ENCODE data around the gene EGFR.

DNA sequence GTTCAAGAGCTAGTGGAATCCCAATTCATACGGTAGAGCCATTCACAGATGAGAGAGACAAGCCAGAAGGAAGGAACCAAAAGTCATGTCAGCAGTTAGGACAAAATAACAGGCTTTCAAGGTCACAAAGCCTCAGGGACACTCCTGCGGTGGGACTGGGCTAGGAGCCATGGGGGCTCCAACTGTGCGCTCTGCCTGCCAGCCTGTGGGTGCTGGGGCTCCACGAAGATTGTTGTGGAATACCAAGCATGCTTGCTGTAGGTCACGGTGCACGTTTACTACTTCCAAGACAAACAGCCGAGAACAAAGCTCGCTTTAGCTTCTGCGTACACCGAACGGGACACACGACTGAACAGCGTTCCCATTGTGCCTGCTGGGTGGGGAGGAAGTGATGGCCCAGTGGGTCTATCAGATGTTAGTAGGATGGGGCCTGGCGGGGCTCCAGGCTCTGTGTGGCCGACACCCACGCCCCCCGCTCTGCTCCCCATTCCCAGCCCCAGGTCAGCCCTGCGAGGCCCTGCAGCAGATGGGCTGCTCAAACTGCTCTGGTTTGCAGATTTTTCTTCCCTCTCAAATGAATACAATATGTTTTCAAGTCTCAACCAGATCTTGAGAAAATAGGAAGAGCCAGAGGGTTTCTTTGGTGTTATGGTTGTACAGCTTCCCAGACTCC is 158.9 kb downstream of the EGFR start:
- TF ChIP-seq, protein P1, sequence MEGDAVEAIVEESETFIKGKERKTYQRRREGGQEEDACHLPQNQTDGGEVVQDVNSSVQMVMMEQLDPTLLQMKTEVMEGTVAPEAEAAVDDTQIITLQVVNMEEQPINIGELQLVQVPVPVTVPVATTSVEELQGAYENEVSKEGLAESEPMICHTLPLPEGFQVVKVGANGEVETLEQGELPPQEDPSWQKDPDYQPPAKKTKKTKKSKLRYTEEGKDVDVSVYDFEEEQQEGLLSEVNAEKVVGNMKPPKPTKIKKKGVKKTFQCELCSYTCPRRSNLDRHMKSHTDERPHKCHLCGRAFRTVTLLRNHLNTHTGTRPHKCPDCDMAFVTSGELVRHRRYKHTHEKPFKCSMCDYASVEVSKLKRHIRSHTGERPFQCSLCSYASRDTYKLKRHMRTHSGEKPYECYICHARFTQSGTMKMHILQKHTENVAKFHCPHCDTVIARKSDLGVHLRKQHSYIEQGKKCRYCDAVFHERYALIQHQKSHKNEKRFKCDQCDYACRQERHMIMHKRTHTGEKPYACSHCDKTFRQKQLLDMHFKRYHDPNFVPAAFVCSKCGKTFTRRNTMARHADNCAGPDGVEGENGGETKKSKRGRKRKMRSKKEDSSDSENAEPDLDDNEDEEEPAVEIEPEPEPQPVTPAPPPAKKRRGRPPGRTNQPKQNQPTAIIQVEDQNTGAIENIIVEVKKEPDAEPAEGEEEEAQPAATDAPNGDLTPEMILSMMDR (IDR thresholded peaks at IDR 0.05): no peak
- TF ChIP-seq POLR2A (IDR thresholded peaks at IDR 0.05): no peak

Data from heart left ventricle (tissue), 13 donors.